B cell (primary cell): ENCODE results near the gene ZC3H11A. TPM values are rescaled to one million over a fixed set of nuclear protein-coding genes. Genes with fewer than 3 reads are reported as not detected.
"Not testable (repeated sequence)": the region's sequence is repeated elsewhere in the genome, so short reads cannot be mapped to it uniquely, and the experiment has no call there.

Experiments used
- ATAC-seq: fragments of 200-7000 bp; cut with Tn5 transposase; one replicate; pipeline ENCODE4 v1.10.0; 2021; ENCODE audit warnings: low read depth, mild to moderate bottlenecking, moderate number of reproducible peaks, moderate library complexity
- CTCF ChIA-PET: fragments of 350-600 bp; sonication (Branson Sonifier 250); formaldehyde crosslinking; loops from one replicate; lab custom pipeline; 2021; ENCODE audit warnings: antibody characterized with exemption, inconsistent platforms; lab: Charles Lee
- POLR2A ChIA-PET: fragments of 350-600 bp; sonication (Branson Sonifier 250); formaldehyde crosslinking; loops from one replicate; lab custom pipeline; 2021; ENCODE audit warnings: antibody characterized with exemption; lab: Charles Lee
- DNase-seq: peaks from one replicate; pipeline ENCODE4 v3.0.0; 2013
- H2AFZ ChIP-seq: 2 replicates; pipeline ENCODE4 v1.6.1; 2012; ENCODE audit warnings: mild to moderate bottlenecking, low read depth, low read length; ENCODE audit not compliant: insufficient read depth, poor library complexity, severe bottlenecking
- H3K27ac ChIP-seq, 2 donors: 1 replicate in 1 of 2; 2 replicates in 1 of 2; pipeline ENCODE4 v1.5.1; 2012 to 2013; ENCODE audit warnings: low read length in 2 of 2, mild to moderate bottlenecking in 2 of 2, moderate library complexity in 1 of 2
- H3K27me3 ChIP-seq, 4 experiments: fragments of 200-600 bp in 1 of 4; sonication (generic) in 1 of 4; replicated peaks in 1 of 4; 1 replicate in 2 of 4; 2 replicates in 2 of 4; pipeline versions ENCODE4 v1.6.1 to v1.7.0; 2013 to 2016; ENCODE audit warnings: low read length in 3 of 4, mild to moderate bottlenecking in 2 of 4, mixed read lengths in 1 of 4, moderate library complexity in 1 of 4; ENCODE audit not compliant: insufficient read depth in 4 of 4, control insufficient read depth in 3 of 4; ENCODE audit errors: control extremely low read depth in 1 of 4
- H3K36me3 ChIP-seq, 2 experiments: replicated peaks in 1 of 2; 1 replicate in 1 of 2; 2 replicates in 1 of 2; pipeline versions ENCODE4 v1.6.1 to v1.7.1; 2013; ENCODE audit warnings: low read length in 1 of 2; ENCODE audit not compliant: insufficient read depth in 2 of 2, control insufficient read depth in 1 of 2; ENCODE audit errors: control extremely low read depth in 1 of 2, extremely low read depth in 1 of 2
- H3K4me1 ChIP-seq, 2 donors: fragments of 200-600 bp in 1 of 2; sonication (generic) in 1 of 2; 1 replicate in 1 of 2; 2 replicates in 1 of 2; pipeline versions ENCODE4 v1.5.1 to v1.6.1; 2013 to 2017; ENCODE audit warnings: low read length in 2 of 2; ENCODE audit not compliant: control insufficient read depth in 2 of 2, insufficient read depth in 2 of 2
- H3K4me2 ChIP-seq: replicated peaks from 2 replicates; pipeline ENCODE3; 2012; ENCODE audit warnings: mild to moderate bottlenecking, low read depth, low read length; ENCODE audit not compliant: poor library complexity, severe bottlenecking
- H3K4me3 ChIP-seq, 5 experiments: fragments of 200-600 bp in 1 of 5; sonication (generic) in 1 of 5; 1 replicate in 3 of 5; 2 replicates in 2 of 5; pipeline versions ENCODE4 v1.5.1 to v1.7.0; 2011 to 2016; ENCODE audit warnings: low read length in 4 of 5, mild to moderate bottlenecking in 4 of 5, low read depth in 2 of 5, control low read depth in 1 of 5, moderate library complexity in 1 of 5; ENCODE audit not compliant: insufficient read depth in 1 of 5; ENCODE audit errors: control extremely low read depth in 1 of 5, extremely low read depth in 1 of 5
- H3K79me2 ChIP-seq: fragments of 200-600 bp; sonication (generic); one replicate; pipeline ENCODE4 v1.6.0; 2016; ENCODE audit warnings: low read length; ENCODE audit not compliant: control insufficient read depth, insufficient read depth
- H3K9ac ChIP-seq: fragments of 200-600 bp; sonication (generic); 2 replicates; pipeline ENCODE4 v1.6.1; 2017; ENCODE audit warnings: mild to moderate bottlenecking, low read length, moderate library complexity
- H3K9me3 ChIP-seq, 3 donors: one replicate each; pipeline versions ENCODE4 v1.6.1 to v1.7.1; 2013; ENCODE audit warnings: low read length in 2 of 3; ENCODE audit not compliant: control insufficient read depth in 2 of 3, insufficient read depth in 1 of 3; ENCODE audit errors: control extremely low read depth in 1 of 3
- H4K20me1 ChIP-seq: 2 replicates; pipeline ENCODE4 v1.6.0; 2012; ENCODE audit warnings: mild to moderate bottlenecking, low read length; ENCODE audit not compliant: insufficient read depth, control insufficient read depth, poor library complexity, severe bottlenecking
- H3K27ac Mint-ChIP-seq: one replicate; pipeline ENCODE4 v1.8.0; 2021; ENCODE audit warnings: mixed read lengths
- H3K27me3 Mint-ChIP-seq: one replicate; pipeline ENCODE4 v1.8.0; 2021; ENCODE audit warnings: mixed read lengths
- H3K4me1 Mint-ChIP-seq: one replicate; pipeline ENCODE4 v1.8.0; 2021; ENCODE audit warnings: mixed read lengths
- H3K4me3 Mint-ChIP-seq: one replicate; pipeline ENCODE4 v1.8.0; 2021; ENCODE audit warnings: mixed read lengths
- H3K9me3 Mint-ChIP-seq: one replicate; pipeline ENCODE4 v1.8.0; 2022; ENCODE audit warnings: mixed read lengths; ENCODE audit not compliant: insufficient read depth
- CTCF ChIP-seq: fragments of 200-600 bp; IDR thresholded peaks from one replicate; pipeline ENCODE4 v1.8.0; 2022; ENCODE audit warnings: antibody characterized with exemption, mild to moderate bottlenecking
- EZH2 ChIP-seq: IDR thresholded peaks from 2 replicates; pipeline ENCODE4 v1.6.1; 2012; ENCODE audit warnings: borderline replicate concordance, low read depth, mild to moderate bottlenecking, moderate library complexity, low read length; ENCODE audit not compliant: insufficient read depth, poor library complexity, severe bottlenecking
- WGBS: methylation state at CpG from one replicate; pipeline ENCODE4 v1.1.5; 2013; ENCODE audit warnings: missing lambda C conversion rate; ENCODE audit not compliant: insufficient coverage; 5-methylcytosine and 5-hydroxymethylcytosine counted together
- intact Hi-C: fragments of 100-400 bp; cut with micrococcal nuclease; formaldehyde crosslinking; loops from one replicate; pipeline ENCODE4 v1.10.0; 2022
- polyA plus RNA-seq: library from polyadenylated mRNA; depleted of rRNA; stranded (reverse); fragments of >200 nt; gene quantifications from 2 replicates; pipeline ENCODE4 v1.2.3, GENCODE V29; 2012
- total RNA-seq, 2 donors: library from RNA; stranded (reverse); fragments of 120-200 nt in 1 of 2; gene quantifications; 1 replicate in 1 of 2; 2 replicates in 1 of 2; pipeline versions ENCODE4 v1.2.3 to v1.2.4, GENCODE V29; 2013 to 2022

The ZC3H11A gene
- total and polyA plus RNA-seq, 2 donors (not counting 1 experiment from before 2014, with no cell fraction given) = 72.1 to 130 TPM

GRCh38 chr1:203792486-203792885 is 2.9 kb upstream of the ZC3H11A start:
- Histone ChIP-seq H3K4me1 (peaks cover 13 to 16% of the 10 kb centered on the region in 2 donors), H3K4me3 (no peak overlapping the region), H3K9ac (no peak overlapping the region), H3K27me3 (no peaks in the 10 kb centered on the region), H4K20me1 (peaks cover 7% of the 10 kb centered on the region), H3K4me2 (no peak overlapping the region), H3K9me3 (no peaks in the 10 kb centered on the region), H2AFZ (no peak overlapping the region), H3K27ac (no peak overlapping the region), H3K36me3 (peaks cover 2 to 5% of the 10 kb centered on the region in 2 experiments), H3K79me2 (peaks cover 20% of the 10 kb centered on the region)
- TF ChIP-seq CTCF = no peak
- no peak for TF ChIP-seq EZH2
- WGBS = 100% methylated on average over 2 of the region's 2 CpGs
- ChIA-PET CTCF (no interaction called here), POLR2A (no interaction called here)
- Mint-ChIP-seq H3K27ac (no peak overlapping the region), H3K27me3 (no peaks in the 10 kb centered on the region), H3K4me3 (no peak overlapping the region), H3K9me3 (no peaks in the 10 kb centered on the region), H3K4me1 (peaks cover 22% of the 10 kb centered on the region)
- no peak for ATAC-seq
- intact Hi-C loops = loop anchor here (10.0 kb wide), 2 partner anchors 768 to 838 kb away; partner anchors contain the start of genes ADIPOR1 and PPFIA4
- no peak for DNase-seq

GRCh38 chr1:203793561-203793960 is 1.9 kb upstream of the ZC3H11A start:
- H3K27ac ChIP-seq, POLR2A ChIA-PET, H3K4me3 Mint-ChIP-seq, H2AFZ ChIP-seq, H3K9me3 Mint-ChIP-seq, H3K9me3 ChIP-seq, H3K4me2 ChIP-seq, H3K27me3 ChIP-seq, H3K27ac Mint-ChIP-seq, DNase-seq, H3K27me3 Mint-ChIP-seq, H3K9ac ChIP-seq, ATAC-seq, H3K4me3 ChIP-seq: not testable (repeated sequence)
- peaks cover 17% of the 10 kb centered on the region for H4K20me1 ChIP-seq
- CTCF ChIA-PET = interaction anchor here (1.0 to 1.4 kb wide), 2 partner anchors 67 to 526 kb away, joined by 3 read pairs; no protein-coding TSS in a partner anchor
- intact Hi-C loops = loop anchor here (10.0 kb wide), 2 partner anchors 769 to 839 kb away; partner anchors contain the start of genes ADIPOR1 and PPFIA4
- peaks cover 2 to 16% of the 10 kb centered on the region in 2 experiments for H3K36me3 ChIP-seq
- 92% methylated on average over 2 of the region's 7 CpGs for WGBS
- H3K79me2 ChIP-seq = peaks cover 31% of the 10 kb centered on the region
- H3K4me1 ChIP-seq = peaks cover 23 to 26% of the 10 kb centered on the region in 2 donors
- peaks cover 33% of the 10 kb centered on the region for H3K4me1 Mint-ChIP-seq
